HFFc6 (cell line): ENCODE data around the gene TENM4. TPM values are rescaled to one million over a fixed set of nuclear protein-coding genes. Genes with fewer than 3 reads are reported as not detected.

Source experiments
- DNase-seq: peaks from one replicate; pipeline ENCODE4 v3.0.0-alpha.2; 2018
- H3K27ac Mint-ChIP-seq: 2 replicates; pipeline ENCODE4 v1.8.0; 2020; ENCODE audit warnings: mild to moderate bottlenecking, mixed read lengths
- H3K27me3 Mint-ChIP-seq: 2 replicates; pipeline ENCODE4 v1.8.0; 2021; ENCODE audit warnings: mild to moderate bottlenecking, moderate library complexity, mixed read lengths; ENCODE audit not compliant: insufficient read depth
- H3K36me3 Mint-ChIP-seq: 2 replicates; pipeline ENCODE4 v1.8.0; 2021; ENCODE audit warnings: low read depth, mixed read lengths
- H3K4me1 Mint-ChIP-seq: 2 replicates; pipeline ENCODE4 v1.8.0; 2020; ENCODE audit warnings: low read depth, mixed read lengths
- H3K4me3 Mint-ChIP-seq: 2 replicates; pipeline ENCODE4 v1.8.0; 2020; ENCODE audit warnings: mild to moderate bottlenecking, moderate library complexity, mixed read lengths
- H3K9me3 Mint-ChIP-seq: 2 replicates; pipeline ENCODE4 v1.8.0; 2020; ENCODE audit warnings: mild to moderate bottlenecking, mixed read lengths
- total RNA-seq, 6 experiments: library from RNA; stranded (reverse); fragmentation: NEBNext Ultra II Directional; extraction: Animal tissue kit (Norgen Biotek cat#: 25700); gene quantifications; 2 replicates in 1 of 6; 3 replicates in 5 of 6; pipeline ENCODE4 v1.2.3, GENCODE V29; 2021
- TF ChIP-seq, protein P1 (sequence below): fragments of 200-600 bp; sonication (generic); IDR thresholded peaks from 2 replicates; pipeline ENCODE4 v1.5.0; 2021; ENCODE audit warnings: antibody characterized with exemption, mild to moderate bottlenecking

Gene TENM4
- total RNA-seq, 6 experiments from 2014 or later, result 20.9 to 45.5 (median 26.5) TPM

DNA sequence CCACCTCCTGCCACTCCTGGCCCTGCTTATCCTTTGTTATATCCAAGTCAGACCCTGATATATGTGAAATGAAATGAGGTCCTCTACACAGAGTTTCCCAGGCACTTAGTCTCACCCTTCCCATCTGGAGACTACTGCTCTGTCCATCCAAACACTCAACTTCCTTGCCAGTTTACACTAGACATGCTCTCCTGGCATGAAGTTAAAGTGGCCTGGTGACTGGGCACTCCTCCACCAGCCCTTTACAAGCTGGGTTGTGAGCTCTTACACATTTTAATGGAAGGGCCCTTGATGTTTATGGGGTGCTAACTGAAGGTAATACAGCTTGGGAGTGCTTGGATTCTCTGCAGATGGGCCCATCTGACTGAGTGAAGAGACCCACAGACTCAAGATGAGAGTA, 650.0 kb downstream of the TENM4 start:
- peaks cover 79% of the 10 kb centered on the region for H3K4me1 Mint-ChIP-seq
- no peaks in the 10 kb centered on the region for H3K9me3 Mint-ChIP-seq
- peaks cover 2% of the 10 kb centered on the region for H3K27me3 Mint-ChIP-seq
- TF ChIP-seq, protein P1, sequence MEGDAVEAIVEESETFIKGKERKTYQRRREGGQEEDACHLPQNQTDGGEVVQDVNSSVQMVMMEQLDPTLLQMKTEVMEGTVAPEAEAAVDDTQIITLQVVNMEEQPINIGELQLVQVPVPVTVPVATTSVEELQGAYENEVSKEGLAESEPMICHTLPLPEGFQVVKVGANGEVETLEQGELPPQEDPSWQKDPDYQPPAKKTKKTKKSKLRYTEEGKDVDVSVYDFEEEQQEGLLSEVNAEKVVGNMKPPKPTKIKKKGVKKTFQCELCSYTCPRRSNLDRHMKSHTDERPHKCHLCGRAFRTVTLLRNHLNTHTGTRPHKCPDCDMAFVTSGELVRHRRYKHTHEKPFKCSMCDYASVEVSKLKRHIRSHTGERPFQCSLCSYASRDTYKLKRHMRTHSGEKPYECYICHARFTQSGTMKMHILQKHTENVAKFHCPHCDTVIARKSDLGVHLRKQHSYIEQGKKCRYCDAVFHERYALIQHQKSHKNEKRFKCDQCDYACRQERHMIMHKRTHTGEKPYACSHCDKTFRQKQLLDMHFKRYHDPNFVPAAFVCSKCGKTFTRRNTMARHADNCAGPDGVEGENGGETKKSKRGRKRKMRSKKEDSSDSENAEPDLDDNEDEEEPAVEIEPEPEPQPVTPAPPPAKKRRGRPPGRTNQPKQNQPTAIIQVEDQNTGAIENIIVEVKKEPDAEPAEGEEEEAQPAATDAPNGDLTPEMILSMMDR, result no peak
- H3K27ac Mint-ChIP-seq, result no peak overlapping the region
- H3K4me3 Mint-ChIP-seq, result no peak overlapping the region
- DNase-seq, result no peak
- H3K36me3 Mint-ChIP-seq, result peaks cover 21% of the 10 kb centered on the region

GRCh38 chr11:78789375-78789774, 651.5 kb downstream of the TENM4 start:
- Mint-ChIP-seq H3K27ac (no peak overlapping the region), H3K4me1 (peaks cover 81% of the 10 kb centered on the region), H3K4me3 (no peak overlapping the region), H3K27me3 (peaks cover 2% of the 10 kb centered on the region), H3K9me3 (no peaks in the 10 kb centered on the region), H3K36me3 (peaks cover 14% of the 10 kb centered on the region)
- TF ChIP-seq, protein P1, result no peak
- DNase-seq, result no peak

DNA sequence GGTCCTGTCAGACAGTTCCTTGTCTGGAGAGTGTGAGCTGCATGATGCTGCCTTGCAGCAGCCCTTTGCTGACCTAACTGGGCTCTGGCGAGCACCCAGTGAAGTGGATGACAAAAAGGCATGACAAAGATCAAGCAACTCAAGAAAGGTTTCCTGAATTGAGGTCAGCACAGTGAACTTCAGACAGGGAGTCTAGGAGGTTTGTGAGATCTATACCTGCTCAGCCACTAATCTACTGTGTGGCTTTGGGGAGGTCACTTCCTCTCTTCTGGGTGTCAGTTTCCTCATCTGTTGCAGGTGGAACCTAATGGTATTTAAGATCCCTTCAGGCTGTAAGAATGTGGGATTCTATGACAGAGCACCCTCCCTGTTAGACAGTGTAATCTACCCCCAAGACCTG, 652.3 kb downstream of the TENM4 start:
- H3K36me3 Mint-ChIP-seq, result 0 out of 2 replicates have a peak, but pooled peaks cover 8% of the 10 kb centered on the region
- peaks cover 81% of the 10 kb centered on the region for H3K4me1 Mint-ChIP-seq
- no peaks in the 10 kb centered on the region for H3K27me3 Mint-ChIP-seq
- H3K27ac Mint-ChIP-seq, result no peak overlapping the region; the same call in 1 of the 2 replicates
- H3K4me3 Mint-ChIP-seq, result no peak overlapping the region
- TF ChIP-seq, protein P1, result no peak
- no peaks in the 10 kb centered on the region for H3K9me3 Mint-ChIP-seq
- no peak for DNase-seq

GRCh38 chr11:78787696-78788095, 653.1 kb downstream of the TENM4 start:
- no peaks in the 10 kb centered on the region for H3K27me3 Mint-ChIP-seq
- no peak for DNase-seq
- H3K9me3 Mint-ChIP-seq, result no peaks in the 10 kb centered on the region
- H3K4me3 Mint-ChIP-seq, result no peak overlapping the region
- 0 out of 2 replicates have a peak, but pooled peaks cover 6% of the 10 kb centered on the region for H3K36me3 Mint-ChIP-seq
- TF ChIP-seq, protein P1, result no peak
- H3K4me1 Mint-ChIP-seq, result peaks cover 81% of the 10 kb centered on the region
- H3K27ac Mint-ChIP-seq, result no peak overlapping the region

DNA sequence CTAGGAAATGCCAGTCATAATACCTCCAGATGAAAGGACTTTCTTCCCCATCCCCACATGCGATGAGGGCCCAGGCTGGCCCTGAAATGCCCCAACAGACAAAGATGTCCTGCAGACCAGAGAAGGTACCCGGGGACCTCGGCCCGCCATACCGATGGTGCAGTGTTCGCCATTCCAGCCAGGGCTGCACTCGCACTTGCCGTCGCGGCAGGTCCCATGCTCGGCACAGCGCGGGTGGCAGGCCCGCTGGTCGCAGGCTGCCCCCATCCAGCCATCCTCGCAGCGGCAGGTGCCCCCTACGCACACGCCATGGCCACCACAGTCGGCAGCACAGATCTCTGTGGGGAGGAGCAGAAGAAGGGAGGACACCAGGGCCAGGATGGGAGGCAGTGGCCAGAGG, 654.1 kb downstream of the TENM4 start:
- no peak for DNase-seq
- Mint-ChIP-seq H3K4me3 (no peak overlapping the region), H3K36me3 (no peaks in the 10 kb centered on the region), H3K27me3 (no peaks in the 10 kb centered on the region), H3K9me3 (no peaks in the 10 kb centered on the region), H3K27ac (no peak overlapping the region; the same call in 1 of the 2 replicates), H3K4me1 (peaks cover 75% of the 10 kb centered on the region)
- TF ChIP-seq, protein P1, result no peak

- Mint-ChIP-seq H3K4me3 (peak overlapping the region; percentile 30), H3K36me3 (no peaks in the 10 kb centered on the region), H3K27me3 (no peaks in the 10 kb centered on the region), H3K9me3 (no peaks in the 10 kb centered on the region), H3K27ac (peak overlapping the region; percentile 83), H3K4me1 (peaks cover 68% of the 10 kb centered on the region)
- TF ChIP-seq, protein P1, result no peak
- no peak for DNase-seq
Measured at GRCh38 chr11:78786086-78786485, 654.7 kb downstream of the TENM4 start.
